T-cell (primary cell): Measurements from ENCODE around the gene NT5DC3. TPM values are rescaled to one million over a fixed set of nuclear protein-coding genes. Genes with fewer than 3 reads are reported as not detected.
"Not testable (repeated sequence)": the region's sequence is repeated elsewhere in the genome, so short reads cannot be mapped to it uniquely, and the experiment has no call there.

ENCODE experiments used
- ATAC-seq, 4 experiments: fragments of 200-7000 bp in 3 of 4; fragments of 150-1000 bp in 1 of 4; cut with Tn5 transposase; replicated peaks in 1 of 4; 1 replicate in 3 of 4; 2 replicates in 1 of 4; pipeline ENCODE4 v1.10.0; 2021; ENCODE audit warnings: moderate library complexity in 3 of 4, mild to moderate bottlenecking in 2 of 4, moderate number of reproducible peaks in 1 of 4
- CTCF ChIA-PET, 2 donors: fragments of 300-600 bp; sonication (Branson Sonifier 250); formaldehyde crosslinking; loops; one replicate each; lab custom pipeline; 2022; ENCODE audit warnings: antibody characterized with exemption in 2 of 2; lab: Charles Lee
- POLR2A ChIA-PET, 2 donors: fragments of 300-600 bp; sonication (Branson Sonifier 250); formaldehyde crosslinking; loops; one replicate each; lab custom pipeline; 2022; ENCODE audit warnings: antibody characterized with exemption in 2 of 2; lab: Charles Lee
- DNase-seq, 35 experiments: peaks; one replicate each; pipeline versions ENCODE4 v3.0.0 to v3.0.0-alpha.2; 2013 to 2023
- H3K27ac ChIP-seq: one replicate; pipeline ENCODE4 v1.5.1; 2013; ENCODE audit warnings: low read length
- H3K27me3 ChIP-seq, 2 experiments: replicated peaks in 1 of 2; 1 replicate in 1 of 2; 2 replicates in 1 of 2; pipeline versions ENCODE4 v1.6.1 to v1.7.0; 2013; ENCODE audit warnings: low read length in 1 of 2, mixed read lengths in 1 of 2; ENCODE audit not compliant: control insufficient read depth in 2 of 2, insufficient read depth in 2 of 2; ENCODE audit errors: extremely low read depth in 1 of 2
- H3K36me3 ChIP-seq, 2 donors: 1 replicate in 1 of 2; 2 replicates in 1 of 2; pipeline versions ENCODE4 v1.6.1 to v1.7.0; 2013; ENCODE audit warnings: low read length in 1 of 2; ENCODE audit not compliant: control insufficient read depth in 2 of 2, insufficient read depth in 1 of 2; ENCODE audit errors: extremely low read depth in 1 of 2
- H3K4me1 ChIP-seq, 2 experiments: 1 replicate in 1 of 2; 2 replicates in 1 of 2; pipeline versions ENCODE4 v1.6.1 to v1.7.0; 2013; ENCODE audit warnings: low read length in 2 of 2, mixed read lengths in 1 of 2; ENCODE audit not compliant: insufficient read depth in 2 of 2, control insufficient read depth in 1 of 2; ENCODE audit errors: extremely low read depth in 1 of 2
- H3K4me3 ChIP-seq, 2 donors: 1 replicate in 1 of 2; 2 replicates in 1 of 2; pipeline versions ENCODE4 v1.5.1 to v1.7.0; 2013; ENCODE audit warnings: mild to moderate bottlenecking in 2 of 2, low read length in 1 of 2, moderate library complexity in 1 of 2; ENCODE audit not compliant: control insufficient read depth in 1 of 2; ENCODE audit errors: extremely low read depth in 1 of 2
- H3K9me3 ChIP-seq: 2 replicates; pipeline ENCODE4 v1.7.0; 2013
- H3K27ac Mint-ChIP-seq, 2 donors: one replicate each; pipeline ENCODE4 v1.8.0; 2020 to 2021; ENCODE audit warnings: mild to moderate bottlenecking in 2 of 2, mixed read lengths in 2 of 2
- H3K27me3 Mint-ChIP-seq, 2 donors: one replicate each; pipeline ENCODE4 v1.8.0; 2021 to 2022; ENCODE audit warnings: mixed read lengths in 2 of 2
- H3K36me3 Mint-ChIP-seq: one replicate; pipeline ENCODE4 v1.8.0; 2021; ENCODE audit warnings: mixed read lengths
- H3K4me1 Mint-ChIP-seq, 3 donors: one replicate each; pipeline ENCODE4 v1.8.0; 2020 to 2022; ENCODE audit warnings: mixed read lengths in 3 of 3, mild to moderate bottlenecking in 1 of 3
- H3K4me3 Mint-ChIP-seq, 3 donors: one replicate each; pipeline ENCODE4 v1.8.0; 2020 to 2022; ENCODE audit warnings: mild to moderate bottlenecking in 3 of 3, mixed read lengths in 3 of 3, moderate library complexity in 3 of 3
- H3K9me3 Mint-ChIP-seq, 3 donors: one replicate each; pipeline ENCODE4 v1.8.0; 2020 to 2022; ENCODE audit warnings: mixed read lengths in 3 of 3
- WGBS: methylation state at CpG from one replicate; pipeline ENCODE4 v1.1.5; 2013; ENCODE audit warnings: missing lambda C conversion rate; ENCODE audit not compliant: insufficient coverage; 5-methylcytosine and 5-hydroxymethylcytosine counted together
- total RNA-seq, 35 experiments: library from RNA in 6 of 35; stranded (reverse) in 6 of 35; fragments of 120-200 nt in 1 of 35; gene quantifications; one replicate each; pipeline versions ENCODE4 v1.2.1 to v1.2.4 and lab custom pipeline; 2013 to 2026

Gene NT5DC3
- total RNA-seq, 5 donors from 2014 or later (not counting 1 experiment from before 2014, with no cell fraction given), result 4.2 to 7.4 (median 6.3) TPM

GRCh38 chr12:103810111-103810510 lies 30.9 kb downstream of the NT5DC3 start:
- H3K9me3 Mint-ChIP-seq, result no peaks in the 10 kb centered on the region
- no peaks in the 10 kb centered on the region for H3K27me3 Mint-ChIP-seq
- WGBS, result 100% methylated on average over 2 of the region's 5 CpGs
- no peaks in the 10 kb centered on the region for H3K9me3 ChIP-seq
- no peaks in the 10 kb centered on the region for H3K4me1 Mint-ChIP-seq
- no peak overlapping the region for H3K4me3 Mint-ChIP-seq
- H3K27ac Mint-ChIP-seq, result no peak overlapping the region
- CTCF ChIA-PET, result no interaction called here
- H3K27ac ChIP-seq, result no peak overlapping the region
- peaks cover 5 to 9% of the 10 kb centered on the region in 2 donors for H3K36me3 ChIP-seq
- POLR2A ChIA-PET, result no interaction called here
- H3K27me3 ChIP-seq, result no peaks in the 10 kb centered on the region
- no peak overlapping the region for H3K4me3 ChIP-seq
- H3K36me3 Mint-ChIP-seq, result peaks cover 66% of the 10 kb centered on the region
- H3K4me1 ChIP-seq, result no peaks in the 10 kb centered on the region
- ATAC-seq (no peak), DNase-seq (no peak)

GRCh38 chr12:103809639-103810038 lies 31.4 kb downstream of the NT5DC3 start:
- H3K9me3 ChIP-seq, H3K27me3 ChIP-seq, H3K27ac ChIP-seq, H3K27ac Mint-ChIP-seq, POLR2A ChIA-PET, H3K4me3 Mint-ChIP-seq, H3K4me1 ChIP-seq, H3K4me3 ChIP-seq, H3K4me1 Mint-ChIP-seq, ATAC-seq, CTCF ChIA-PET, H3K27me3 Mint-ChIP-seq, DNase-seq, H3K9me3 Mint-ChIP-seq, H3K36me3 ChIP-seq: not testable (repeated sequence)
- H3K36me3 Mint-ChIP-seq, result peaks cover 63% of the 10 kb centered on the region
- 100% methylated on average over 4 of the region's 7 CpGs for WGBS

GRCh38 chr12:103809154-103809553 lies 31.9 kb downstream of the NT5DC3 start:
- no peak overlapping the region for H3K27ac Mint-ChIP-seq
- Histone ChIP-seq H3K27me3 (no peaks in the 10 kb centered on the region), H3K36me3 (peaks cover 3 to 9% of the 10 kb centered on the region in 2 donors), H3K27ac (no peak overlapping the region), H3K4me1 (no peaks in the 10 kb centered on the region), H3K4me3 (no peak overlapping the region), H3K9me3 (no peaks in the 10 kb centered on the region)
- no peaks in the 10 kb centered on the region for H3K4me1 Mint-ChIP-seq
- no peak overlapping the region for H3K4me3 Mint-ChIP-seq
- POLR2A ChIA-PET, result no interaction called here
- no peak for DNase-seq
- H3K27me3 Mint-ChIP-seq, result no peaks in the 10 kb centered on the region
- 100% methylated on average over 3 of the region's 4 CpGs for WGBS
- CTCF ChIA-PET, result no interaction called here
- no peak for ATAC-seq
- peaks cover 60% of the 10 kb centered on the region for H3K36me3 Mint-ChIP-seq
- H3K9me3 Mint-ChIP-seq, result no peaks in the 10 kb centered on the region

- CTCF ChIA-PET, result no interaction called here
- WGBS, result 100% methylated on average over 3 of the region's 6 CpGs
- no peak overlapping the region for H3K27ac ChIP-seq
- Mint-ChIP-seq H3K9me3 (no peaks in the 10 kb centered on the region), H3K4me3 (no peak overlapping the region), H3K27me3 (no peaks in the 10 kb centered on the region), H3K36me3 (peaks cover 60% of the 10 kb centered on the region), H3K4me1 (no peaks in the 10 kb centered on the region), H3K27ac (no peak overlapping the region)
- peaks cover 3 to 4% of the 10 kb centered on the region in 2 donors for H3K36me3 ChIP-seq
- no peaks in the 10 kb centered on the region for H3K27me3 ChIP-seq
- H3K4me1 ChIP-seq, result no peaks in the 10 kb centered on the region
- no peak for ATAC-seq
- POLR2A ChIA-PET, result no interaction called here
- no peak for DNase-seq
- H3K9me3 ChIP-seq, result no peaks in the 10 kb centered on the region
- no peak overlapping the region for H3K4me3 ChIP-seq
Measured at GRCh38 chr12:103808239-103808880, 32.7 kb downstream of the NT5DC3 start.

DNA sequence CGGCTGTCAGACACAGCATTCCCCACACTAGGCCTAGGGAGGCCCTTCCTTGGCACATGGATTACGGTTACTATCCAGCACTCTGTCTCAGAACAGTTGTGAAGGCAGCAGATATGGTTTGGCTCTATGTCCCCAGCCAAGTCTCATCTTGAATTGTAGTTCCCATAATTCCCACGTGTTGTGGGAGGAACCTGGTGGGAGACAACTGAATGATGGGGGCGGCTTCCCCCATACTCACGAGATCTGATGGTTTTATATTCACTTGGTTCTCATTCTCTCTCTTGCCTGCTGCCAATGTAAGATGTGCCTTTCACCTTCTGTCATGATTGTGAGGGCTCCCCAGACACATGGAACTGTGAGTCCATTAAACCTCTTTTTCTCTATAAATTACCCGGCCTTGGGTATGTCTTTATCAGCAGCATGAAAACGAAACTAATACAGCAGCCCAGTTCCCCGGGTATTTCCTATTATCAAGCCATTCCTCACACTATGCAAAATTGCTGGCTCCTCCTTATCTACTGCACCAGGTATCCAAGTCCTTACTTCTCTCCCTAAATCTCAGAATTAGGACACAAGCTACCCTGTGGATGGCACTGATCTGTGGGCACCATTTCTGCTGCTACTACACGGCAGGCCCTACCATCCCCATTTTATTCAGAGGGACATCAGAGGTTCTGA lies 33.3 kb downstream of the NT5DC3 start:
- Histone ChIP-seq H3K9me3 (no peaks in the 10 kb centered on the region), H3K27ac (no peak overlapping the region), H3K27me3 (no peaks in the 10 kb centered on the region), H3K36me3 (peaks cover 2 to 3% of the 10 kb centered on the region in 2 donors), H3K4me1 (no peaks in the 10 kb centered on the region), H3K4me3 (no peak overlapping the region)
- Mint-ChIP-seq H3K4me1 (no peaks in the 10 kb centered on the region), H3K27me3 (no peaks in the 10 kb centered on the region), H3K36me3 (peaks cover 57% of the 10 kb centered on the region), H3K4me3 (no peak overlapping the region), H3K9me3 (no peaks in the 10 kb centered on the region), H3K27ac (no peak overlapping the region)
- WGBS, result 81% methylated on average over 6 of the region's 9 CpGs
- no peak for DNase-seq
- ChIA-PET CTCF (no interaction called here), POLR2A (no interaction called here)
- no peak for ATAC-seq

GRCh38 chr12:103806803-103807202 lies 34.2 kb downstream of the NT5DC3 start:
- Histone ChIP-seq H3K27ac (no peak overlapping the region), H3K27me3 (no peaks in the 10 kb centered on the region), H3K4me1 (no peaks in the 10 kb centered on the region), H3K4me3 (no peak overlapping the region), H3K9me3 (no peaks in the 10 kb centered on the region), H3K36me3 (peaks cover 0 to 3% of the 10 kb centered on the region in 2 donors)
- H3K9me3 Mint-ChIP-seq, result no peaks in the 10 kb centered on the region
- no peak overlapping the region for H3K4me3 Mint-ChIP-seq
- no peaks in the 10 kb centered on the region for H3K27me3 Mint-ChIP-seq
- no peaks in the 10 kb centered on the region for H3K4me1 Mint-ChIP-seq
- DNase-seq (no peak), ATAC-seq (no peak)
- no peak overlapping the region for H3K27ac Mint-ChIP-seq
- peaks cover 62% of the 10 kb centered on the region for H3K36me3 Mint-ChIP-seq
- ChIA-PET CTCF (interaction anchor here in 1 of 2 donors (0.7 kb wide), 1 partner anchor 147 kb away, joined by 3 read pairs; no protein-coding TSS in a partner anchor), POLR2A (no interaction called here)
- WGBS, result 94% methylated on average over 2 of the region's 4 CpGs
